WTC11 (cell line): ENCODE data around the gene CAMTA1. TPM values are rescaled to one million over a fixed set of nuclear protein-coding genes. Genes with fewer than 3 reads are reported as not detected.

Source experiments
- ATAC-seq: fragments of 200-7000 bp; cut with Tn5 transposase; 2 replicates; pipeline ENCODE4 v1.10.0; 2021; ENCODE audit warnings: mild to moderate bottlenecking, moderate library complexity
- CTCF ChIA-PET: fragments of 300-600 bp; sonication (Branson Sonifier 250); formaldehyde crosslinking; loops from one replicate; lab custom pipeline; 2021; ENCODE audit warnings: antibody characterized with exemption; lab: Charles Lee
- POLR2A ChIA-PET: fragments of 350-600 bp; sonication (Branson Sonifier 250); formaldehyde crosslinking; loops from one replicate; lab custom pipeline; 2021; ENCODE audit warnings: antibody characterized with exemption; lab: Charles Lee
- DNase-seq: peaks from one replicate; pipeline ENCODE4 v3.0.0; 2021; ENCODE audit warnings: low spot score
- H3K27ac Mint-ChIP-seq: 2 replicates; pipeline ENCODE4 v1.8.0; 2021; ENCODE audit warnings: mixed read lengths
- H3K27me3 Mint-ChIP-seq: 2 replicates; pipeline ENCODE4 v1.8.0; 2021; ENCODE audit warnings: low read depth, mild to moderate bottlenecking, moderate library complexity, mixed read lengths
- H3K36me3 Mint-ChIP-seq: 2 replicates; pipeline ENCODE4 v1.8.0; 2021; ENCODE audit warnings: mixed read lengths
- H3K4me1 Mint-ChIP-seq: 2 replicates; pipeline ENCODE4 v1.8.0; 2022; ENCODE audit warnings: mixed read lengths
- H3K4me3 Mint-ChIP-seq: 2 replicates; pipeline ENCODE4 v1.8.0; 2021; ENCODE audit warnings: mild to moderate bottlenecking, moderate library complexity, mixed read lengths
- H3K9me3 Mint-ChIP-seq: 2 replicates; pipeline ENCODE4 v1.8.0; 2021; ENCODE audit warnings: mixed read lengths
- CBFB ChIP-seq: sonication (generic); formaldehyde crosslinking; IDR thresholded peaks from 2 replicates; pipeline ENCODE4 v1.8.1; 2022; ENCODE audit warnings: mild to moderate bottlenecking, low read depth, missing genetic modification reagents
- ESRRA ChIP-seq: sonication (generic); formaldehyde crosslinking; IDR thresholded peaks from 2 replicates; pipeline ENCODE4 v1.8.1; 2022; ENCODE audit warnings: mild to moderate bottlenecking, missing genetic modification reagents, borderline replicate concordance
- FOXK1 ChIP-seq: sonication (generic); formaldehyde crosslinking; IDR thresholded peaks from 2 replicates; pipeline ENCODE4 v1.8.0; 2022; ENCODE audit warnings: mild to moderate bottlenecking, moderate library complexity, missing genetic modification reagents
- JAZF1 ChIP-seq: fragments of 250-450 bp; sonication (Bioruptor Pico); IDR thresholded peaks from 2 replicates; pipeline ENCODE4 v1.9.0; 2021; ENCODE audit warnings: moderate library complexity, mild to moderate bottlenecking, inconsistent platforms
- JUN ChIP-seq: sonication (generic); formaldehyde crosslinking; IDR thresholded peaks from 2 replicates; pipeline ENCODE4 v1.8.0; 2023; ENCODE audit warnings: mild to moderate bottlenecking, missing genetic modification reagents
- NFATC4 ChIP-seq: fragments of 250-450 bp; sonication (Bioruptor Pico); IDR thresholded peaks from 2 replicates; pipeline ENCODE4 v1.9.0; 2021; ENCODE audit warnings: mild to moderate bottlenecking
- RORB ChIP-seq: fragments of 250-450 bp; sonication (Bioruptor Pico); IDR thresholded peaks from 2 replicates; pipeline ENCODE4 v1.9.0; 2021; ENCODE audit warnings: mild to moderate bottlenecking
- SOX15 ChIP-seq: fragments of 250-450 bp; sonication (Bioruptor Pico); IDR thresholded peaks from 2 replicates; pipeline ENCODE4 v1.9.0; 2021; ENCODE audit warnings: mild to moderate bottlenecking
- ZBTB21 ChIP-seq: sonication (generic); formaldehyde crosslinking; IDR thresholded peaks from 2 replicates; pipeline ENCODE4 v1.8.1; 2023; ENCODE audit warnings: mild to moderate bottlenecking, missing genetic modification reagents, borderline replicate concordance
- ZNF232 ChIP-seq: sonication (generic); formaldehyde crosslinking; IDR thresholded peaks from 2 replicates; pipeline ENCODE4 v1.8.0; 2022; ENCODE audit warnings: mild to moderate bottlenecking, missing genetic modification reagents
- total RNA-seq: library from RNA; stranded (reverse); gene quantifications from 3 replicates; pipeline ENCODE4 v1.2.3, GENCODE V29; 2021
- TF ChIP-seq, protein P1 (sequence below): fragments of 250-450 bp; sonication (Bioruptor Pico); IDR thresholded peaks from 2 replicates; pipeline ENCODE4 v1.9.0; 2021; ENCODE audit warnings: mild to moderate bottlenecking
- TF ChIP-seq, protein P2 (sequence below): sonication (generic); formaldehyde crosslinking; IDR thresholded peaks from 2 replicates; pipeline ENCODE4 v1.8.0; 2022; ENCODE audit warnings: mild to moderate bottlenecking, missing genetic modification reagents
- TF ChIP-seq, protein P3 (sequence below): sonication (generic); formaldehyde crosslinking; IDR thresholded peaks from 2 replicates; pipeline ENCODE4 v1.8.0; 2023; ENCODE audit warnings: missing genetic modification reagents
- TF ChIP-seq, protein P4 (sequence below): sonication (generic); formaldehyde crosslinking; IDR thresholded peaks from 2 replicates; pipeline ENCODE4 v1.8.0; 2023; ENCODE audit warnings: missing genetic modification reagents, mild to moderate bottlenecking, borderline replicate concordance
- TF ChIP-seq, protein P5 (sequence below): sonication (generic); formaldehyde crosslinking; conservative IDR thresholded peaks from 2 replicates; pipeline ENCODE4 v1.8.1; 2023; ENCODE audit warnings: mild to moderate bottlenecking, low read depth, missing genetic modification reagents, moderate library complexity
- TF ChIP-seq, protein P6 (sequence below): sonication (generic); formaldehyde crosslinking; IDR thresholded peaks from 2 replicates; pipeline ENCODE4 v1.8.1; 2023; ENCODE audit warnings: mild to moderate bottlenecking, missing genetic modification reagents
- TF ChIP-seq, protein P7 (sequence below): sonication (generic); formaldehyde crosslinking; IDR thresholded peaks from 2 replicates; pipeline ENCODE4 v1.8.1; 2022; ENCODE audit warnings: mild to moderate bottlenecking, moderate library complexity, missing genetic modification reagents

The CAMTA1 gene
- total RNA-seq, 1 experiment from 2014 or later, result 86.4 TPM

DNA sequence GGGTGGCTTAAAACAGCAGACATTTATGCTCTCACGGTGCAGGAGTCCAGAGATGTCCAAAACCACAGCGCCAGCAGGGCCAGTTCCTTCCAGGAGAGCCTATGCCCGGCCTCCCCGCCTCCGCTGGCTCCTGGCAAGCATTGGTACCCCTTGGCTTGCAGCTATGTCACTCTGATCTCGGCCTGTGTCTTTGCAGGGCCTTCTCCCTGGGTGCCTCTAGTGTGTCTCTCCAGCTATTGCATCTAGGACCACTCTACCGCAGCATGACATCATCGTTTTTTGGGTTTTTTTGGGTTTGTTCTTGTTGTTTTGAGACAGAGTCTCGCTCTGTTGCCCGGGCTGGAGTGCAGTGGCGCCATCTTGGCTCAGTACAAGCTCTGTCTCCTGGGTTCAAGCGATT is 788.2 kb downstream of the CAMTA1 start (continued):
- TF ChIP-seq, protein P1, sequence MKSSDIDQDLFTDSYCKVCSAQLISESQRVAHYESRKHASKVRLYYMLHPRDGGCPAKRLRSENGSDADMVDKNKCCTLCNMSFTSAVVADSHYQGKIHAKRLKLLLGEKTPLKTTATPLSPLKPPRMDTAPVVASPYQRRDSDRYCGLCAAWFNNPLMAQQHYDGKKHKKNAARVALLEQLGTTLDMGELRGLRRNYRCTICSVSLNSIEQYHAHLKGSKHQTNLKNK, result no peak
- TF ChIP-seq RORB (no peak), ESRRA (CRISPR knock-in tag) (no peak), ZBTB21 (no peak)

DNA sequence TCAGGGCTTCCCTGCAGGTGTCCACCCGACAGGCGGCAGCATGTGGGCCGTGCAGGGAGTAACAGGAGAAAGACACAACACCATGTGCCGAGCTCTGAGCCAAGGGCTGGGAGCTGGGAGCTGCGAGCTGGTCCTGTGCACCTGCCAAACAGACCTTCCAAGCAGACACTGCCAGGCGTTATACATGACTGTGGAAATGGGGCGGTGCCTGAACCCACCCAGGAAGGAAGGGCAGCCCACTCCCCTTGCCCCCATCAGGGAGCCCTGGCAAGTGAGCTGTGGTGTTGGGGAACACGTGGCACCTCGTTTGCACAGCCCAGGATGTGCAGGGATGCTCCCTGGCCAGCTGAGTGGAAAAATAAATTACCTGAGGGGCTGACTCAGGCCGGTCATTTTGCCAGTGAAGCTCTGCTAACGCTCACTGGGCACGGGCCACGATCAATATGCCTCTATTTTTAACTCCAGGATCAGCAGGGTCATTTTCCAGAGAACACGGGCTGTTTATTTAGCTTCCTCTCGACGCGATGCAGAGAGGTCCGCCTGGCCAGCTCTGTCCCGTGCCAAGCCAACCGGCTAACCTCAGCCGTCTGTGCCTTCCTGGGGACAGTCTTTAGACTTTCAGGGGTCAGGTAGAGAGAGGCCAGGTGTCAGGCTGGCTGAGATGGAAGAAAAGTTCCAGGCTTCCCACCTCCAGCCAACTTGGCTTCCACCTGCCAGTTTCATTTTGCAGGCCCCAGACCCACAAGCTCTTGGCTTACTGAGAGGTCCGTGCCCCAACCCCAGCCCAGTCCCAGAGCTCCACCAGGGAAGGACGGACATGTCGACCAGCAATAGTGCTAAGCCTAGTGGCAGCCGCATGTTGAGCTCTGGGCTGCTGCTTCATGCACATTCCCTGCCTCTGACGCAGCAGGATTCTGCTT is 789.1 kb downstream of the CAMTA1 start:
- Mint-ChIP-seq H3K27ac (no peak overlapping the region), H3K4me3 (no peak overlapping the region), H3K4me1 (no peaks in the 10 kb centered on the region), H3K27me3 (no peaks in the 10 kb centered on the region), H3K9me3 (peaks cover 8% of the 10 kb centered on the region), H3K36me3 (no peaks in the 10 kb centered on the region)
- ChIA-PET POLR2A (no interaction called here), CTCF (interaction anchor here (0.6 to 2.3 kb wide), 7 partner anchors 13 to 179 kb away, joined by 3 to 11 read pairs (median 4); no protein-coding TSS in a partner anchor)
- DNase-seq, result no peak
- no peak for ATAC-seq
- TF ChIP-seq, protein P1, result no peak
- TF ChIP-seq CBFB (no peak), NFATC4 (CRISPR knock-in tag) (no peak), JUN (CRISPR knock-in tag) (no peak), ZNF232 (CRISPR knock-in tag) (no peak), JAZF1 (CRISPR knock-in tag) (no peak), ESRRA (CRISPR knock-in tag) (no peak), SOX15 (no peak), ZBTB21 (no peak), FOXK1 (CRISPR knock-in tag) (no peak), RORB (no peak)
- TF ChIP-seq, protein P2, sequence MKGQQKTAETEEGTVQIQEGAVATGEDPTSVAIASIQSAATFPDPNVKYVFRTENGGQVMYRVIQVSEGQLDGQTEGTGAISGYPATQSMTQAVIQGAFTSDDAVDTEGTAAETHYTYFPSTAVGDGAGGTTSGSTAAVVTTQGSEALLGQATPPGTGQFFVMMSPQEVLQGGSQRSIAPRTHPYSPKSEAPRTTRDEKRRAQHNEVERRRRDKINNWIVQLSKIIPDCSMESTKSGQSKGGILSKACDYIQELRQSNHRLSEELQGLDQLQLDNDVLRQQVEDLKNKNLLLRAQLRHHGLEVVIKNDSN, result no peak
- TF ChIP-seq, protein P3, sequence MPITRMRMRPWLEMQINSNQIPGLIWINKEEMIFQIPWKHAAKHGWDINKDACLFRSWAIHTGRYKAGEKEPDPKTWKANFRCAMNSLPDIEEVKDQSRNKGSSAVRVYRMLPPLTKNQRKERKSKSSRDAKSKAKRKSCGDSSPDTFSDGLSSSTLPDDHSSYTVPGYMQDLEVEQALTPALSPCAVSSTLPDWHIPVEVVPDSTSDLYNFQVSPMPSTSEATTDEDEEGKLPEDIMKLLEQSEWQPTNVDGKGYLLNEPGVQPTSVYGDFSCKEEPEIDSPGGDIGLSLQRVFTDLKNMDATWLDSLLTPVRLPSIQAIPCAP, result no peak
- TF ChIP-seq, protein P4, sequence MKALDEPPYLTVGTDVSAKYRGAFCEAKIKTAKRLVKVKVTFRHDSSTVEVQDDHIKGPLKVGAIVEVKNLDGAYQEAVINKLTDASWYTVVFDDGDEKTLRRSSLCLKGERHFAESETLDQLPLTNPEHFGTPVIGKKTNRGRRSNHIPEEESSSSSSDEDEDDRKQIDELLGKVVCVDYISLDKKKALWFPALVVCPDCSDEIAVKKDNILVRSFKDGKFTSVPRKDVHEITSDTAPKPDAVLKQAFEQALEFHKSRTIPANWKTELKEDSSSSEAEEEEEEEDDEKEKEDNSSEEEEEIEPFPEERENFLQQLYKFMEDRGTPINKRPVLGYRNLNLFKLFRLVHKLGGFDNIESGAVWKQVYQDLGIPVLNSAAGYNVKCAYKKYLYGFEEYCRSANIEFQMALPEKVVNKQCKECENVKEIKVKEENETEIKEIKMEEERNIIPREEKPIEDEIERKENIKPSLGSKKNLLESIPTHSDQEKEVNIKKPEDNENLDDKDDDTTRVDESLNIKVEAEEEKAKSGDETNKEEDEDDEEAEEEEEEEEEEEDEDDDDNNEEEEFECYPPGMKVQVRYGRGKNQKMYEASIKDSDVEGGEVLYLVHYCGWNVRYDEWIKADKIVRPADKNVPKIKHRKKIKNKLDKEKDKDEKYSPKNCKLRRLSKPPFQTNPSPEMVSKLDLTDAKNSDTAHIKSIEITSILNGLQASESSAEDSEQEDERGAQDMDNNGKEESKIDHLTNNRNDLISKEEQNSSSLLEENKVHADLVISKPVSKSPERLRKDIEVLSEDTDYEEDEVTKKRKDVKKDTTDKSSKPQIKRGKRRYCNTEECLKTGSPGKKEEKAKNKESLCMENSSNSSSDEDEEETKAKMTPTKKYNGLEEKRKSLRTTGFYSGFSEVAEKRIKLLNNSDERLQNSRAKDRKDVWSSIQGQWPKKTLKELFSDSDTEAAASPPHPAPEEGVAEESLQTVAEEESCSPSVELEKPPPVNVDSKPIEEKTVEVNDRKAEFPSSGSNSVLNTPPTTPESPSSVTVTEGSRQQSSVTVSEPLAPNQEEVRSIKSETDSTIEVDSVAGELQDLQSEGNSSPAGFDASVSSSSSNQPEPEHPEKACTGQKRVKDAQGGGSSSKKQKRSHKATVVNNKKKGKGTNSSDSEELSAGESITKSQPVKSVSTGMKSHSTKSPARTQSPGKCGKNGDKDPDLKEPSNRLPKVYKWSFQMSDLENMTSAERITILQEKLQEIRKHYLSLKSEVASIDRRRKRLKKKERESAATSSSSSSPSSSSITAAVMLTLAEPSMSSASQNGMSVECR (CRISPR knock-in tag), result no peak
- TF ChIP-seq, protein P5, sequence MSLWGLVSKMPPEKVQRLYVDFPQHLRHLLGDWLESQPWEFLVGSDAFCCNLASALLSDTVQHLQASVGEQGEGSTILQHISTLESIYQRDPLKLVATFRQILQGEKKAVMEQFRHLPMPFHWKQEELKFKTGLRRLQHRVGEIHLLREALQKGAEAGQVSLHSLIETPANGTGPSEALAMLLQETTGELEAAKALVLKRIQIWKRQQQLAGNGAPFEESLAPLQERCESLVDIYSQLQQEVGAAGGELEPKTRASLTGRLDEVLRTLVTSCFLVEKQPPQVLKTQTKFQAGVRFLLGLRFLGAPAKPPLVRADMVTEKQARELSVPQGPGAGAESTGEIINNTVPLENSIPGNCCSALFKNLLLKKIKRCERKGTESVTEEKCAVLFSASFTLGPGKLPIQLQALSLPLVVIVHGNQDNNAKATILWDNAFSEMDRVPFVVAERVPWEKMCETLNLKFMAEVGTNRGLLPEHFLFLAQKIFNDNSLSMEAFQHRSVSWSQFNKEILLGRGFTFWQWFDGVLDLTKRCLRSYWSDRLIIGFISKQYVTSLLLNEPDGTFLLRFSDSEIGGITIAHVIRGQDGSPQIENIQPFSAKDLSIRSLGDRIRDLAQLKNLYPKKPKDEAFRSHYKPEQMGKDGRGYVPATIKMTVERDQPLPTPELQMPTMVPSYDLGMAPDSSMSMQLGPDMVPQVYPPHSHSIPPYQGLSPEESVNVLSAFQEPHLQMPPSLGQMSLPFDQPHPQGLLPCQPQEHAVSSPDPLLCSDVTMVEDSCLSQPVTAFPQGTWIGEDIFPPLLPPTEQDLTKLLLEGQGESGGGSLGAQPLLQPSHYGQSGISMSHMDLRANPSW, result no peak
- TF ChIP-seq, protein P6, sequence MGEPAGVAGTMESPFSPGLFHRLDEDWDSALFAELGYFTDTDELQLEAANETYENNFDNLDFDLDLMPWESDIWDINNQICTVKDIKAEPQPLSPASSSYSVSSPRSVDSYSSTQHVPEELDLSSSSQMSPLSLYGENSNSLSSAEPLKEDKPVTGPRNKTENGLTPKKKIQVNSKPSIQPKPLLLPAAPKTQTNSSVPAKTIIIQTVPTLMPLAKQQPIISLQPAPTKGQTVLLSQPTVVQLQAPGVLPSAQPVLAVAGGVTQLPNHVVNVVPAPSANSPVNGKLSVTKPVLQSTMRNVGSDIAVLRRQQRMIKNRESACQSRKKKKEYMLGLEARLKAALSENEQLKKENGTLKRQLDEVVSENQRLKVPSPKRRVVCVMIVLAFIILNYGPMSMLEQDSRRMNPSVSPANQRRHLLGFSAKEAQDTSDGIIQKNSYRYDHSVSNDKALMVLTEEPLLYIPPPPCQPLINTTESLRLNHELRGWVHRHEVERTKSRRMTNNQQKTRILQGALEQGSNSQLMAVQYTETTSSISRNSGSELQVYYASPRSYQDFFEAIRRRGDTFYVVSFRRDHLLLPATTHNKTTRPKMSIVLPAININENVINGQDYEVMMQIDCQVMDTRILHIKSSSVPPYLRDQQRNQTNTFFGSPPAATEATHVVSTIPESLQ (CRISPR knock-in tag), result no peak
- TF ChIP-seq, protein P7, sequence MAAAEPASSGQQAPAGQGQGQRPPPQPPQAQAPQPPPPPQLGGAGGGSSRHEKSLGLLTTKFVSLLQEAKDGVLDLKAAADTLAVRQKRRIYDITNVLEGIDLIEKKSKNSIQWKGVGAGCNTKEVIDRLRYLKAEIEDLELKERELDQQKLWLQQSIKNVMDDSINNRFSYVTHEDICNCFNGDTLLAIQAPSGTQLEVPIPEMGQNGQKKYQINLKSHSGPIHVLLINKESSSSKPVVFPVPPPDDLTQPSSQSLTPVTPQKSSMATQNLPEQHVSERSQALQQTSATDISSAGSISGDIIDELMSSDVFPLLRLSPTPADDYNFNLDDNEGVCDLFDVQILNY (CRISPR knock-in tag), result no peak
